GM23248 (cell line): ENCODE results near the gene TOMM7.

ENCODE experiments used
- EZH2 ChIP-seq: fragments of 200-600 bp; sonication (generic); IDR thresholded peaks from 2 replicates; pipeline ENCODE4 v1.6.1; 2018; ENCODE audit warnings: antibody characterized with exemption, mild to moderate bottlenecking; ENCODE audit not compliant: insufficient read depth, poor library complexity, severe bottlenecking
- EZH2phosphoT487 ChIP-seq: fragments of 200-600 bp; sonication (generic); IDR thresholded peaks from 2 replicates; pipeline ENCODE4 v1.6.1; 2018; ENCODE audit warnings: antibody characterized with exemption, moderate library complexity, mild to moderate bottlenecking, low read depth; ENCODE audit not compliant: insufficient read depth

GRCh38 chr7:22858640-22859561 lies 36.3 kb upstream of the TOMM7 start:
- TF ChIP-seq EZH2, result no peak
- no peak for TF ChIP-seq EZH2phosphoT487
